Astrocyte (in vitro differentiated cells and primary cell): ENCODE results near the gene TNP2. TPM values are rescaled to one million over a fixed set of nuclear protein-coding genes. Genes with fewer than 3 reads are reported as not detected.

Experiments
- DNase-seq: peaks from one replicate; pipeline ENCODE4 v3.0.0-alpha.2; 2010; ENCODE audit warnings: low read depth
- FAIRE-seq: peaks from 2 replicates; lab custom pipeline; 2011; peaks lifted over from hg19 to GRCh38; lab: Jason Lieb, UNC
- H2AFZ ChIP-seq: 2 replicates; pipeline ENCODE4 v1.6.0; 2012; ENCODE audit warnings: low read depth, low read length, inconsistent platforms
- H3K27ac ChIP-seq: 2 replicates; pipeline ENCODE4 v1.5.1; 2011; ENCODE audit warnings: low read depth, low read length, inconsistent platforms
- H3K27me3 ChIP-seq: 2 replicates; pipeline ENCODE4 v1.6.0; 2011; ENCODE audit warnings: low read length, inconsistent platforms; ENCODE audit not compliant: insufficient read depth
- H3K36me3 ChIP-seq: 2 replicates; pipeline ENCODE4 v1.5.1; 2011; ENCODE audit warnings: low read length, inconsistent platforms; ENCODE audit not compliant: insufficient read depth
- H3K4me1 ChIP-seq: 2 replicates; pipeline ENCODE4 v1.5.1; 2011; ENCODE audit warnings: low read length, inconsistent platforms; ENCODE audit not compliant: insufficient read depth
- H3K4me2 ChIP-seq: 2 replicates; pipeline ENCODE4 v1.6.0; 2012; ENCODE audit warnings: low read length, inconsistent platforms
- H3K4me3 ChIP-seq: 2 replicates; pipeline ENCODE4 v1.5.1; 2011; ENCODE audit warnings: low read depth, mild to moderate bottlenecking, low read length, inconsistent platforms; ENCODE audit not compliant: insufficient read depth
- H3K79me2 ChIP-seq: 2 replicates; pipeline ENCODE4 v1.6.0; 2012; ENCODE audit warnings: mild to moderate bottlenecking, low read length, inconsistent platforms; ENCODE audit not compliant: insufficient read depth
- H3K9ac ChIP-seq: 2 replicates; pipeline ENCODE4 v1.6.0; 2012; ENCODE audit warnings: mild to moderate bottlenecking, low read length, inconsistent platforms
- H3K9me3 ChIP-seq: 2 replicates; pipeline ENCODE4 v1.5.1; 2012; ENCODE audit warnings: low read depth, mild to moderate bottlenecking, low read length, inconsistent platforms; ENCODE audit not compliant: insufficient read depth
- H4K20me1 ChIP-seq: 2 replicates; pipeline ENCODE4 v1.6.0; 2012; ENCODE audit warnings: low read length, inconsistent platforms; ENCODE audit not compliant: insufficient read depth
- H3K27ac Mint-ChIP-seq: one replicate; pipeline ENCODE4 v1.8.0; 2021; ENCODE audit warnings: mild to moderate bottlenecking, mixed read lengths; ENCODE audit not compliant: unreplicated experiment
- H3K27me3 Mint-ChIP-seq: one replicate; pipeline ENCODE4 v1.8.0; 2021; ENCODE audit warnings: low read depth, mixed read lengths; ENCODE audit not compliant: unreplicated experiment
- H3K36me3 Mint-ChIP-seq: one replicate; pipeline ENCODE4 v1.8.0; 2021; ENCODE audit warnings: low read depth, mixed read lengths; ENCODE audit not compliant: unreplicated experiment
- H3K4me1 Mint-ChIP-seq: one replicate; pipeline ENCODE4 v1.8.0; 2021; ENCODE audit warnings: low read depth, mixed read lengths; ENCODE audit not compliant: unreplicated experiment
- H3K4me3 Mint-ChIP-seq: one replicate; pipeline ENCODE4 v1.8.0; 2021; ENCODE audit warnings: mild to moderate bottlenecking, moderate library complexity, mixed read lengths; ENCODE audit not compliant: unreplicated experiment
- H3K9me3 Mint-ChIP-seq: one replicate; pipeline ENCODE4 v1.8.0; 2021; ENCODE audit warnings: mild to moderate bottlenecking, mixed read lengths; ENCODE audit not compliant: unreplicated experiment
- CTCF ChIP-seq: IDR thresholded peaks from 2 replicates; pipeline ENCODE4 v1.5.1; 2011; ENCODE audit warnings: low read depth, mild to moderate bottlenecking, inconsistent platforms, low read length, moderate library complexity; ENCODE audit not compliant: insufficient read depth
- EZH2 ChIP-seq: IDR thresholded peaks from 2 replicates; pipeline ENCODE4 v1.6.1; 2012; ENCODE audit warnings: mild to moderate bottlenecking, low read length, inconsistent platforms; ENCODE audit not compliant: insufficient read depth
- total RNA-seq: library from RNA; stranded (reverse); gene quantifications from 2 replicates; pipeline ENCODE4 v1.2.1, GENCODE V29; 2021

The TNP2 gene
- total RNA-seq, 1 donor from 2014 or later, result not detected

GRCh38 chr16:11315510-11315909 lies 46.4 kb upstream of the TNP2 start:
- peak; percentile 83 for DNase-seq
- FAIRE-seq, result no peak
- H3K79me2 ChIP-seq, result no peaks in the 10 kb centered on the region

GRCh38 chr16:11314309-11314894 lies 45.3 kb upstream of the TNP2 start:
- no peaks in the 10 kb centered on the region for H3K9me3 ChIP-seq
- no peaks in the 10 kb centered on the region for H3K27me3 ChIP-seq
- peaks cover 54% of the 10 kb centered on the region for H3K4me1 ChIP-seq
- H2AFZ ChIP-seq, result no peak overlapping the region
- no peak overlapping the region for H3K4me3 ChIP-seq
- no peak overlapping the region for H3K4me2 ChIP-seq
- H3K79me2 ChIP-seq, result no peaks in the 10 kb centered on the region
- Mint-ChIP-seq H3K9me3 (no peaks in the 10 kb centered on the region), H3K36me3 (no peaks in the 10 kb centered on the region), H3K4me1 (peaks cover 52% of the 10 kb centered on the region), H3K27ac (peak overlapping the region; percentile 7), H3K27me3 (no peaks in the 10 kb centered on the region), H3K4me3 (no peak overlapping the region)
- TF ChIP-seq CTCF, result no peak
- no peak for TF ChIP-seq EZH2
- H3K27ac ChIP-seq, result no peak overlapping the region
- DNase-seq, result no peak
- H4K20me1 ChIP-seq, result no peaks in the 10 kb centered on the region
- FAIRE-seq, result no peak
- H3K9ac ChIP-seq, result no peak overlapping the region
- no peaks in the 10 kb centered on the region for H3K36me3 ChIP-seq

More at GRCh38 chr16:11315510-11315909, 46.4 kb upstream of the TNP2 start:
- TF ChIP-seq CTCF (peak; percentile 18), EZH2 (no peak)
- Histone ChIP-seq H3K36me3 (no peaks in the 10 kb centered on the region), H3K9me3 (no peaks in the 10 kb centered on the region), H3K4me3 (no peak overlapping the region), H2AFZ (no peak overlapping the region), H3K4me2 (peak overlapping the region; percentile 63), H3K9ac (peak overlapping the region; percentile 69), H4K20me1 (no peaks in the 10 kb centered on the region), H3K27ac (peak overlapping the region; percentile 56), H3K27me3 (no peaks in the 10 kb centered on the region), H3K4me1 (peaks cover 54% of the 10 kb centered on the region)
- peaks cover 48% of the 10 kb centered on the region for H3K4me1 Mint-ChIP-seq
- H3K27ac Mint-ChIP-seq, result no peak overlapping the region
- H3K36me3 Mint-ChIP-seq, result no peaks in the 10 kb centered on the region
- H3K27me3 Mint-ChIP-seq, result no peaks in the 10 kb centered on the region
- no peak overlapping the region for H3K4me3 Mint-ChIP-seq
- H3K9me3 Mint-ChIP-seq, result no peaks in the 10 kb centered on the region
